Calu3 (cell line): Measurements from ENCODE around the gene TSR1. TPM values are rescaled to one million over a fixed set of nuclear protein-coding genes. Genes with fewer than 3 reads are reported as not detected.

Experiments used
- BruUV-seq: library from RNA; stranded (reverse); fragments of 400-500 nt; replicated peaks from 2 replicates; lab custom pipeline; 2021; lab: Mats Ljungman, UMichigan
- CTCF ChIA-PET: fragments of 300-600 bp; sonication (Branson Sonifier 250); formaldehyde crosslinking; loops from one replicate; lab custom pipeline; 2022; ENCODE audit warnings: antibody characterized with exemption; lab: Charles Lee
- DNase-seq: peaks from one replicate; pipeline ENCODE4 v3.0.0; 2022
- H3K27ac Mint-ChIP-seq: one replicate; pipeline ENCODE4 v1.8.0; 2022; ENCODE audit warnings: mixed read lengths; ENCODE audit not compliant: unreplicated experiment
- H3K27me3 Mint-ChIP-seq: one replicate; pipeline ENCODE4 v1.8.0; 2022; ENCODE audit warnings: mixed read lengths; ENCODE audit not compliant: unreplicated experiment
- H3K36me3 Mint-ChIP-seq: one replicate; pipeline ENCODE4 v1.8.0; 2022; ENCODE audit warnings: mild to moderate bottlenecking, moderate library complexity, mixed read lengths; ENCODE audit not compliant: insufficient read depth, unreplicated experiment
- H3K4me1 Mint-ChIP-seq: one replicate; pipeline ENCODE4 v1.8.0; 2022; ENCODE audit warnings: mild to moderate bottlenecking, low read depth, mixed read lengths; ENCODE audit not compliant: unreplicated experiment
- H3K4me3 Mint-ChIP-seq: one replicate; pipeline ENCODE4 v1.8.0; 2022; ENCODE audit warnings: mild to moderate bottlenecking, low read depth, moderate library complexity, mixed read lengths; ENCODE audit not compliant: unreplicated experiment
- H3K9me3 Mint-ChIP-seq: one replicate; pipeline ENCODE4 v1.8.0; 2022; ENCODE audit warnings: low read depth, mixed read lengths; ENCODE audit not compliant: unreplicated experiment
- intact Hi-C: fragments of 100-400 bp; cut with micrococcal nuclease; formaldehyde crosslinking; loops from one replicate; pipeline ENCODE4 v1.10.0; 2022; ENCODE audit not compliant: unreplicated experiment
- total RNA-seq: library from RNA; stranded (reverse); gene quantifications from 2 replicates; pipeline ENCODE4 v1.2.3, GENCODE V29; 2022
- TF ChIP-seq, protein P1 (sequence below): fragments of 200-600 bp; IDR thresholded peaks from one replicate; pipeline ENCODE4 v1.8.0; 2022; ENCODE audit warnings: antibody characterized with exemption; ENCODE audit not compliant: unreplicated experiment

Gene TSR1
- total RNA-seq, 1 experiment from 2014 or later = 34.3 TPM

DNA sequence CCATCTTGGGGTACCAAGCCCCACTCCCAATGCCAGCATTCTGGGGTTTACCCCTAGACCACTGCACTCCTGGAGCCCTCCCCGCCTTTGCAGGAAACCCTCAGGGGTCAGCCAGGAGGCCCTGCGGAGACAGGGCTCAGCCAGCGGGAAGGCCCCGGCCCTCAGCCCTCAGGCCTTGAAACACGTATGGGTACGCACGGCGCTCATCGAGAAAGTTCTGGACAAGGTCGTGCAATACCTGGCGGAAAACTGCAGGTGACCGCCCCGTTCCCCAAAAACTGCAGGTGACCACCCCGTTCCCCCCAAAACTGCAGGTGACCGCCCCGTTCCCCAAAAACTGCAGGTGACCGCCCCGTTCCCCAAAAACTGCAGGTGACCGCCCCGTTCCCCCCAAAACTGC, 25.8 kb upstream of the TSR1 start:
- TF ChIP-seq, protein P1, sequence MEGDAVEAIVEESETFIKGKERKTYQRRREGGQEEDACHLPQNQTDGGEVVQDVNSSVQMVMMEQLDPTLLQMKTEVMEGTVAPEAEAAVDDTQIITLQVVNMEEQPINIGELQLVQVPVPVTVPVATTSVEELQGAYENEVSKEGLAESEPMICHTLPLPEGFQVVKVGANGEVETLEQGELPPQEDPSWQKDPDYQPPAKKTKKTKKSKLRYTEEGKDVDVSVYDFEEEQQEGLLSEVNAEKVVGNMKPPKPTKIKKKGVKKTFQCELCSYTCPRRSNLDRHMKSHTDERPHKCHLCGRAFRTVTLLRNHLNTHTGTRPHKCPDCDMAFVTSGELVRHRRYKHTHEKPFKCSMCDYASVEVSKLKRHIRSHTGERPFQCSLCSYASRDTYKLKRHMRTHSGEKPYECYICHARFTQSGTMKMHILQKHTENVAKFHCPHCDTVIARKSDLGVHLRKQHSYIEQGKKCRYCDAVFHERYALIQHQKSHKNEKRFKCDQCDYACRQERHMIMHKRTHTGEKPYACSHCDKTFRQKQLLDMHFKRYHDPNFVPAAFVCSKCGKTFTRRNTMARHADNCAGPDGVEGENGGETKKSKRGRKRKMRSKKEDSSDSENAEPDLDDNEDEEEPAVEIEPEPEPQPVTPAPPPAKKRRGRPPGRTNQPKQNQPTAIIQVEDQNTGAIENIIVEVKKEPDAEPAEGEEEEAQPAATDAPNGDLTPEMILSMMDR = no peak
- no peaks in the 10 kb centered on the region for H3K9me3 Mint-ChIP-seq
- H3K27ac Mint-ChIP-seq = peak overlapping the region; percentile 81
- peak overlapping the region; percentile 36 for H3K4me3 Mint-ChIP-seq
- CTCF ChIA-PET = interaction anchor here (0.6 to 1.6 kb wide), 4 partner anchors 9 to 307 kb away, joined by 3 to 7 read pairs (median 4); no protein-coding TSS in a partner anchor
- no TSS peak for BruUV-seq
- no peaks in the 10 kb centered on the region for H3K27me3 Mint-ChIP-seq
- DNase-seq = no peak
- intact Hi-C loops = no loop called here
- peaks cover 25% of the 10 kb centered on the region for H3K4me1 Mint-ChIP-seq
- peaks cover 33% of the 10 kb centered on the region for H3K36me3 Mint-ChIP-seq

GRCh38 chr17:2361010-2361760, 24.9 kb upstream of the TSR1 start:
- TF ChIP-seq, protein P1 = no peak
- DNase-seq = peak; percentile 60
- peak overlapping the region; percentile 81 for H3K27ac Mint-ChIP-seq
- no TSS peak for BruUV-seq
- intact Hi-C loops = no loop called here
- no peaks in the 10 kb centered on the region for H3K9me3 Mint-ChIP-seq
- no peaks in the 10 kb centered on the region for H3K27me3 Mint-ChIP-seq
- H3K4me3 Mint-ChIP-seq = peak overlapping the region; percentile 36
- CTCF ChIA-PET = interaction anchor here (0.6 to 1.6 kb wide), 6 partner anchors 8 to 307 kb away, joined by 3 to 7 read pairs (median 4); no protein-coding TSS in a partner anchor
- peaks cover 25% of the 10 kb centered on the region for H3K4me1 Mint-ChIP-seq
- H3K36me3 Mint-ChIP-seq = peaks cover 27% of the 10 kb centered on the region

DNA sequence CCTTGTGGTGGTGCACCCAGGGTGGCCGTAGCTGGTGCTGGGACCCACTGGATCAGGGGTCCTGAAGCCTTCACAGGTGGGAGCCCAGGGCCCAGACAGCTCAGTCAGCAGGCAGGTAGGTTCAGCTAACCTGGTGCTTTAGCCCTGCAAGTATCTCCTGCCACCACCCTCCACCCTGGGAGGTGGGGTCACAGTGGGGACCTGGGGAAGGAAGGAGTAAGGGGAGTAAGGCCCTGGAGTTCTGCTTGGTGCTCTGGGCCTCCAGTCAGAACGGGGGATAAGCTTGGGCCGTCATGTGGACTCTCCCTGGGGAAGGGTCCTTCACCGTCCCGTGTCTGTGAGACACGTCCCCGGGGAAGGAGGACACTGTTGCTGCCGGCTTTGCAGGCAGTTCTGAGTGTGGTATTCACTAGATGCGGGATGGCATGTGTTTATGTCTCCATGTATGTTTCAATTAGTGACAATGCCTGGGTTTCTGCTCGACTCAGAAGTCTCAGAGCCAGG, 21.7 kb upstream of the TSR1 start:
- H3K4me3 Mint-ChIP-seq = no peak overlapping the region
- TF ChIP-seq, protein P1 = no peak
- DNase-seq = no peak
- no peaks in the 10 kb centered on the region for H3K9me3 Mint-ChIP-seq
- peaks cover 20% of the 10 kb centered on the region for H3K36me3 Mint-ChIP-seq
- intact Hi-C loops = no loop called here
- H3K4me1 Mint-ChIP-seq = peaks cover 25% of the 10 kb centered on the region
- CTCF ChIA-PET = interaction anchor here (1.5 kb wide), 1 partner anchor 54 kb away, joined by 3 read pairs; no protein-coding TSS in a partner anchor
- no peaks in the 10 kb centered on the region for H3K27me3 Mint-ChIP-seq
- peak overlapping the region; percentile 81 for H3K27ac Mint-ChIP-seq
- BruUV-seq = no TSS peak

GRCh38 chr17:2357237-2357636, 21.0 kb upstream of the TSR1 start:
- Mint-ChIP-seq H3K36me3 (peaks cover 20% of the 10 kb centered on the region), H3K4me3 (no peak overlapping the region), H3K9me3 (no peaks in the 10 kb centered on the region), H3K27me3 (no peaks in the 10 kb centered on the region), H3K4me1 (peaks cover 25% of the 10 kb centered on the region), H3K27ac (no peak overlapping the region)
- TF ChIP-seq, protein P1 = no peak
- CTCF ChIA-PET = no interaction called here
- no peak for DNase-seq
- intact Hi-C loops = no loop called here
- no TSS peak for BruUV-seq
